ACHN (cell line): ENCODE results near the gene METTL17.
A peak's percentile ranks its signal among the peaks of the same experiment; 100 is the strongest.

Source experiments
- DNase-seq: peaks from one replicate; pipeline ENCODE4 v3.0.0-alpha.2; 2015
- in situ Hi-C: cut with HindIII; loops from 2 replicates; pipeline ENCODE4 v1.10.0; 2017; ENCODE audit warnings: low sequenced_read_pairs, low pct_ligation_motif_present, low pct_unique_long_range_greater_than_20kb

The METTL17 gene

GRCh38 chr14:21019366-21019765 is 29.6 kb downstream of the METTL17 start:
- in situ Hi-C loops = no loop called here

GRCh38 chr14:21020977-21021545 is 31.3 kb downstream of the METTL17 start:
- in situ Hi-C loops = no loop called here
- no peak for DNase-seq

More at GRCh38 chr14:21019366-21019765, 29.6 kb downstream of the METTL17 start:
- DNase-seq = no peak

GRCh38 chr14:21022686-21023085 is 32.9 kb downstream of the METTL17 start:
- DNase-seq = no peak
- in situ Hi-C loops = no loop called here

GRCh38 chr14:21023174-21023573 is 33.4 kb downstream of the METTL17 start:
- in situ Hi-C loops = no loop called here
- DNase-seq = no peak

GRCh38 chr14:21023817-21024584 is 34.2 kb downstream of the METTL17 start:
- no peak for DNase-seq
- in situ Hi-C loops = no loop called here

GRCh38 chr14:21024585-21025370 is 35.0 kb downstream of the METTL17 start, which contains the start of gene NDRG2:
NDRG2 (minus strand) TSS chr14:21025061; CDS start chr14:21023315, 1,746 bp downstream.
- in situ Hi-C loops = no loop called here
- peak; percentile 27 for DNase-seq

- in situ Hi-C loops = no loop called here
- DNase-seq = no peak
Observed at GRCh38 chr14:21025371-21026273, 35.8 kb downstream of the METTL17 start.

- DNase-seq = no peak
- in situ Hi-C loops = no loop called here
Observed at GRCh38 chr14:21026274-21026987, 36.7 kb downstream of the METTL17 start.

- DNase-seq = no peak
Observed at GRCh38 chr14:21026988-21027315, 37.2 kb downstream of the METTL17 start.

GRCh38 chr14:21029917-21030316 is 40.1 kb downstream of the METTL17 start, which contains the start of gene TPPP2:
TPPP2 (plus strand) TSS chr14:21030217; CDS start chr14:21030582, 365 bp downstream.
- DNase-seq = no peak
- in situ Hi-C loops = no loop called here

More at GRCh38 chr14:21026988-21027315, 37.2 kb downstream of the METTL17 start:
- in situ Hi-C loops = no loop called here

- no peak for DNase-seq
- in situ Hi-C loops = no loop called here
Observed at GRCh38 chr14:21030531-21030930, 40.8 kb downstream of the METTL17 start.

- no peak for DNase-seq
- in situ Hi-C loops = no loop called here
Observed at GRCh38 chr14:21032326-21033132, 42.7 kb downstream of the METTL17 start.

GRCh38 chr14:21033133-21033698 is 43.4 kb downstream of the METTL17 start:
- DNase-seq = no peak
- in situ Hi-C loops = no loop called here

GRCh38 chr14:21034707-21035106 is 44.9 kb downstream of the METTL17 start, which contains the start of gene RNASE13:
RNASE13 (minus strand) TSS chr14:21034807; CDS start chr14:21034288, 519 bp downstream.
- DNase-seq = no peak
- in situ Hi-C loops = no loop called here

- no peak for DNase-seq
- in situ Hi-C loops = no loop called here
Observed at GRCh38 chr14:21036751-21037150, 47.0 kb downstream of the METTL17 start.

- in situ Hi-C loops = no loop called here
- DNase-seq = no peak
Observed at GRCh38 chr14:21037156-21037555, 47.4 kb downstream of the METTL17 start.
